GM21529 (cell line): ENCODE data around the gene SPHK1.

ENCODE experiments used
- ATAC-seq: cut with Tn5 transposase; IDR thresholded peaks from one replicate; pipeline ENCODE4 v1.9.1; 2021; ENCODE audit not compliant: unreplicated experiment

Gene SPHK1

DNA sequence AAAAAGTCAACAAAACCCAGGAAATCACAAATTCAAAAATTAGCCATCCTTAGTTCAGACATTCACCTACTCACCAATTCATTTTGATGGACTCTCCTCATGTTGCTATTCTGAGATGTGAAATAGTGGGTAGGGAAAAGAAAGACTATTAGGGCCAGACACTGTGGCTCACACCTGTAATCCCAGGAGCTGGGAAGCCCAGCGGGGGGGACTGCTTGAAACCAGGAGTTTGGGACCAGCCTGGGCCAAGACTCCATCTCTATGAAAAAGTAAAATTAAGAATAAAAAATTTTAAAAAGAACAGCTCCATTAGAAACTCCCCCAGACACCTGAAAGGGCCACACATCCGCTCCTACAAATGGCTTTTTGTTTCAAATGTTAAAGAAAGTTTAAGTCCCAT lies 47.1 kb downstream of the SPHK1 start:
- ATAC-seq: no peak

DNA sequence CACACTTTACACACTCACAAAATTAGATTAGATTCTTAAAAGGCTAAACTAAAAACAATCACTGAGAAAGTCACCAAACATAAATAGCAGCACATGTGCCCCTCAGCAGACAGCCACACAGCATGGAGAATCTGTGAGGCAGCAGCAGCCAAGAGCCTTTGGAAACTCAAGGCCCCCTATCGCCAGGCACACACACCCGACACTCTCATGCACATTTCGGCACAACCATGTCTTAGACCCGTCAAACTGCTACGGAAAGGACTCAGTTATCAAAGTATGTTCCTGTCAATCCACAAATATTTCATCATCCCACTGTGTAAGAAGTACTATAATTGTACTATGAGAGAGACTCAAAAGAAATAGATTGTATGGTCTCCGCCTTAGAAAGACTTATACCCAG lies 47.6 kb downstream of the SPHK1 start:
- ATAC-seq: no peak

DNA sequence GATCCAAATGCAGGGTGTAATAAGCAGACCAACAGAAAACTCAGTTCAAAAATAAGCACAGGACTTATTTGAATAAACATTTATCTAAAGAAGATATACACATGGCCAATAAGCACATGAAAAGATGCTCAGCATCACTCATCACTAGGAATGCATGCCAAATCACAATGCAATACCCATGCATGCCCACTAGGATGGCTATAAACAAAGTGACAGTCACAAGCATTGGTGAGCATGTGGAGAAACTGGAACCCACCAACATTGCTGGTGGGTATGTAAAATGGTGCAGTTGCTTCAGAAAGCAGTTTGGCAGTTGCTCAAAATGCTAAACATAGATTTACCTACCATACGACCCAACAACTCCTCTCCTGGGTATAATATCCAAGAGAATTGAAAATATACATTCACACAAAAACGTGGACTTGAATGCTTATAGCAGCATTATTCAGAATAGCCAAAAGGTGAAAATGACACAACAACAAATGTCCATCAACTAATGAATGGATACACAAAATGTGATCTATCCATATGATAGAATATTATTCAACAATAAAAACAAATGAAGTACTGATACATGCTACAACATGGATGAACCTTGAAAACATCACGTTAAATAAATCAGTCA lies 48.4 kb downstream of the SPHK1 start:
- no peak for ATAC-seq

DNA sequence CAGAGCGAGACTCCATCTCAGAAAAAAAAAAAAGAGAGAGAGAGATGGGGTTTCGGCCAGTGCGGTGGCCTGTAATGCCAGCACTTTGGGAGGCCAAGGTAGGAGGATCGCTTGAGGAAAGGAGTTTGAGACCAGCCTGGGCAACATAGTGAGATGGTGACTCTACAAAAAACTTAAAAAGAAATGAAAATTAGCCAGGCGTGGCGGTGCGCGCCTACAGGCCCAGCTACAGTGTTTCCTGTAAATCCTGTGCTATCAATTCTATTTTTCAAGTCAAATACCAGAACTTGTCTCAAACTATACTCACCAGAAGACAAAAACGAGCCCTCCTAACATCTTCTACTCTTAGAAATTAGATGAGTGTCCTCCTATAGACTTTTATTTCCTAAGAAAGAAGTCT lies 49.3 kb downstream of the SPHK1 start:
- no peak for ATAC-seq

DNA sequence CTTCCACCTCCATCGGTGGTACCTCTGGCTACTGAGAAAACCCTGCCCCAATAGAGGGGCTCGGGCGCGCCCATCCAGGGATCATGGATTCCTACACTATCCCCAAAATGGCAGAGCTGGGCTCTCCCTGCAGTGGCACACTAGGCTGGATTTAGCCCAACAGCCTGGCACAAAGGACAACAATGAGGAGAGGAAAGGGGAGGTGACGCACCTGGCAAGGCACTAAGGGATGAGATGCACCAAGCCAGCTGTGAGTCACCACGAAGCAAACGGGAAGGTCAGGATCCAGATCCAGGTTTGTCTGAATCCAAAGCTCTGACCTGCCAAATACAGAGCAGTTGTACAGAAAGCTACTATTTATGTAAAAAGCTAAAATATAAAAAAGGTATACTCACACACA lies 50.5 kb downstream of the SPHK1 start:
- ATAC-seq: no peak

DNA sequence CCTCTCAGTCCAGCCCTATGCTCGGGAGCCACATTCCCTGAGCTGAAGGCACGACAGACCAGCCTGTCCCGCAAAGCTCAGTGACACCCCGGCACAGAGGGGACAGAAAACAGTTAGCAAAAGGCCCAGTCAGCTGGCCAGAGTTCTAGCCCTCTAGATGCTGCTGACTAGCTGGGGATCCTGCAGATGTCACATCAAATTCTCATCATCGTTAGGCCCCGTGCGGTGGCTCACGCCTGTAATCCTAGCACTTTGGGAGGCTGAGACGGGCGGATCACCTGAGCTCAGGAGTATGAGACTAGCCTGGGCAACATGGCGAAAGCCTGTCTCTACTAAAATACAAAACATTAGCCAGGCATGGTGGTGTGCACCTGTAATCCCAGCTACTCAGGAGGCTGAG lies 51.3 kb downstream of the SPHK1 start:
- ATAC-seq: no peak
